Osteoblast (primary cell): ENCODE data around the gene RCSD1. TPM values are rescaled to one million over a fixed set of nuclear protein-coding genes. Genes with fewer than 3 reads are reported as not detected.
A peak's percentile ranks its signal among the peaks of the same experiment; 100 is the strongest.

Experiments
- DNase-seq: peaks from one replicate; pipeline ENCODE4 v3.0.0; 2011; ENCODE audit warnings: low spot score, mixed read lengths; ENCODE audit not compliant: insufficient read length; ENCODE audit errors: missing footprints
- H2AFZ ChIP-seq: 2 replicates; pipeline ENCODE4 v1.6.0; 2011; ENCODE audit warnings: mild to moderate bottlenecking, low read length
- H3K27ac ChIP-seq: 2 replicates; pipeline ENCODE4 v1.5.1; 2011; ENCODE audit warnings: mild to moderate bottlenecking, low read depth, low read length, moderate library complexity
- H3K27me3 ChIP-seq: 2 replicates; pipeline ENCODE4 v1.6.0; 2012; ENCODE audit warnings: mild to moderate bottlenecking, control low read depth, inconsistent platforms, low read length, moderate library complexity; ENCODE audit not compliant: insufficient read depth
- H3K36me3 ChIP-seq: 2 replicates; pipeline ENCODE4 v1.5.1; 2011; ENCODE audit warnings: mild to moderate bottlenecking, low read length, control low read depth, moderate library complexity; ENCODE audit not compliant: insufficient read depth
- H3K4me1 ChIP-seq: 2 replicates; pipeline ENCODE4 v1.5.1; 2011; ENCODE audit warnings: mild to moderate bottlenecking, low read length, control low read depth, moderate library complexity; ENCODE audit not compliant: insufficient read depth
- H3K4me2 ChIP-seq: 2 replicates; pipeline ENCODE4 v1.6.0; 2011; ENCODE audit warnings: mild to moderate bottlenecking, low read length; ENCODE audit not compliant: insufficient read depth
- H3K4me3 ChIP-seq: fragments of 200-600 bp; sonication (generic); 3 replicates; pipeline ENCODE4 v1.5.1; 2012; ENCODE audit warnings: mild to moderate bottlenecking, low read length, inconsistent platforms; ENCODE audit not compliant: insufficient read depth
- H3K79me2 ChIP-seq: 2 replicates; pipeline ENCODE4 v1.6.0; 2012; ENCODE audit warnings: mild to moderate bottlenecking, low read length, control low read depth, inconsistent platforms; ENCODE audit not compliant: insufficient read depth
- H3K9me3 ChIP-seq: 2 replicates; pipeline ENCODE4 v1.5.1; 2011; ENCODE audit warnings: low read depth, low read length, control low read depth
- H4K20me1 ChIP-seq: 2 replicates; pipeline ENCODE4 v1.6.0; 2012; ENCODE audit warnings: mild to moderate bottlenecking, low read length, control low read depth; ENCODE audit not compliant: insufficient read depth
- total RNA-seq: library from RNA; depleted of rRNA; stranded (reverse); fragments of >200 nt; gene quantifications from 2 replicates; pipeline ENCODE4 v1.2.3, GENCODE V29; 2012
- TF ChIP-seq, protein P1 (sequence below): IDR thresholded peaks from 2 replicates; pipeline ENCODE4 v1.5.1; 2011; ENCODE audit warnings: mild to moderate bottlenecking, low read depth, low read length, moderate library complexity; ENCODE audit errors: extremely low read depth

Gene RCSD1
- total RNA-seq, 1 donor = under 0.01 TPM

GRCh38 chr1:167713330-167714081 lies 83.5 kb downstream of the RCSD1 start:
- Histone ChIP-seq H3K9me3 (no peaks in the 10 kb centered on the region), H3K27ac (peak overlapping the region; percentile 78), H3K79me2 (no peaks in the 10 kb centered on the region), H3K27me3 (peaks cover 3% of the 10 kb centered on the region), H3K36me3 (no peaks in the 10 kb centered on the region), H3K4me1 (peaks cover 9% of the 10 kb centered on the region), H3K4me2 (peak overlapping the region; percentile 100), H3K4me3 (peak overlapping the region; percentile 86), H2AFZ (peak overlapping the region; percentile 96), H4K20me1 (no peaks in the 10 kb centered on the region)
- DNase-seq = no peak
- TF ChIP-seq, protein P1, sequence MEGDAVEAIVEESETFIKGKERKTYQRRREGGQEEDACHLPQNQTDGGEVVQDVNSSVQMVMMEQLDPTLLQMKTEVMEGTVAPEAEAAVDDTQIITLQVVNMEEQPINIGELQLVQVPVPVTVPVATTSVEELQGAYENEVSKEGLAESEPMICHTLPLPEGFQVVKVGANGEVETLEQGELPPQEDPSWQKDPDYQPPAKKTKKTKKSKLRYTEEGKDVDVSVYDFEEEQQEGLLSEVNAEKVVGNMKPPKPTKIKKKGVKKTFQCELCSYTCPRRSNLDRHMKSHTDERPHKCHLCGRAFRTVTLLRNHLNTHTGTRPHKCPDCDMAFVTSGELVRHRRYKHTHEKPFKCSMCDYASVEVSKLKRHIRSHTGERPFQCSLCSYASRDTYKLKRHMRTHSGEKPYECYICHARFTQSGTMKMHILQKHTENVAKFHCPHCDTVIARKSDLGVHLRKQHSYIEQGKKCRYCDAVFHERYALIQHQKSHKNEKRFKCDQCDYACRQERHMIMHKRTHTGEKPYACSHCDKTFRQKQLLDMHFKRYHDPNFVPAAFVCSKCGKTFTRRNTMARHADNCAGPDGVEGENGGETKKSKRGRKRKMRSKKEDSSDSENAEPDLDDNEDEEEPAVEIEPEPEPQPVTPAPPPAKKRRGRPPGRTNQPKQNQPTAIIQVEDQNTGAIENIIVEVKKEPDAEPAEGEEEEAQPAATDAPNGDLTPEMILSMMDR = no peak

- Histone ChIP-seq H3K27ac (peak overlapping the region; percentile 78), H4K20me1 (no peaks in the 10 kb centered on the region), H3K4me1 (peaks cover 5% of the 10 kb centered on the region), H3K27me3 (peaks cover 3% of the 10 kb centered on the region), H3K36me3 (no peaks in the 10 kb centered on the region), H3K9me3 (no peaks in the 10 kb centered on the region), H3K4me3 (peak overlapping the region; percentile 86), H3K79me2 (no peaks in the 10 kb centered on the region), H3K4me2 (peak overlapping the region; percentile 100), H2AFZ (peak overlapping the region; percentile 96)
- DNase-seq = peak; percentile 90
- TF ChIP-seq, protein P1 = no peak
These were observed 84.0 kb downstream of the RCSD1 start for GRCh38 chr1:167714098-167714438.

- peak overlapping the region; percentile 78 for H3K27ac ChIP-seq
- no peaks in the 10 kb centered on the region for H3K9me3 ChIP-seq
- H3K79me2 ChIP-seq = no peaks in the 10 kb centered on the region
- peaks cover 3% of the 10 kb centered on the region for H3K27me3 ChIP-seq
- H2AFZ ChIP-seq = peak overlapping the region; percentile 96
- TF ChIP-seq, protein P1 = no peak
- no peaks in the 10 kb centered on the region for H4K20me1 ChIP-seq
- peak; percentile 88 for DNase-seq
- peak overlapping the region; percentile 100 for H3K4me2 ChIP-seq
- H3K4me1 ChIP-seq = no peaks in the 10 kb centered on the region
- no peaks in the 10 kb centered on the region for H3K36me3 ChIP-seq
- H3K4me3 ChIP-seq = peak overlapping the region; percentile 86
These were observed 84.6 kb downstream of the RCSD1 start for GRCh38 chr1:167714439-167715156.
